ENCODE measurements around the gene FAM163B.

The FAM163B gene

GRCh38 chr9:133615186-133615585, 6.0 kb upstream of the FAM163B start:
- H3K27ac ChIP-seq: no peak overlapping the region
- POLR2A ChIA-PET (ENCODE audit: low non-redundant PET): no interaction called here
- CTCF ChIA-PET: interaction anchor here (1.0 kb wide), 2 partner anchors 56 to 111 kb away, joined by 3 read pairs; no protein-coding TSS in a partner anchor
- TF ChIP-seq CTCF (conservative IDR thresholded peaks at IDR 0.05; ENCODE audit: low read depth): no peak
- DNase-seq (ENCODE audit: low spot score): no peak

- ChIA-PET CTCF (no interaction called here), POLR2A (ENCODE audit: low non-redundant PET) (no interaction called here)
- no peak for DNase-seq (ENCODE audit: low spot score)
- H3K27ac ChIP-seq: no peak overlapping the region
- TF ChIP-seq CTCF (conservative IDR thresholded peaks at IDR 0.05; ENCODE audit: low read depth): no peak
Measured at GRCh38 chr9:133614678-133615077, 5.5 kb upstream of the FAM163B start.

GRCh38 chr9:133614056-133614455, 4.9 kb upstream of the FAM163B start:
- CTCF ChIA-PET: interaction anchor here (0.7 kb wide), 2 partner anchors 20 kb away, joined by 3 to 5 read pairs; no protein-coding TSS in a partner anchor
- DNase-seq (ENCODE audit: low spot score): no peak
- H3K27ac ChIP-seq: no peak overlapping the region
- no peak for TF ChIP-seq CTCF (conservative IDR thresholded peaks at IDR 0.05; ENCODE audit: low read depth)
- POLR2A ChIA-PET (ENCODE audit: low non-redundant PET): no interaction called here

- CTCF ChIA-PET: interaction anchor here (0.7 kb wide), 1 partner anchor 20 kb away, joined by 3 read pairs; no protein-coding TSS in a partner anchor
- DNase-seq (ENCODE audit: low spot score): no peak
- H3K27ac ChIP-seq: no peak overlapping the region
- TF ChIP-seq CTCF (conservative IDR thresholded peaks at IDR 0.05; ENCODE audit: low read depth): no peak
- POLR2A ChIA-PET (ENCODE audit: low non-redundant PET): no interaction called here
Measured at GRCh38 chr9:133613432-133613831, 4.2 kb upstream of the FAM163B start.

- no peak overlapping the region for H3K27ac ChIP-seq
- CTCF ChIA-PET: no interaction called here
- no peak for DNase-seq (ENCODE audit: low spot score)
- POLR2A ChIA-PET (ENCODE audit: low non-redundant PET): no interaction called here
- no peak for TF ChIP-seq CTCF (conservative IDR thresholded peaks at IDR 0.05; ENCODE audit: low read depth)
Measured at GRCh38 chr9:133612816-133613215, 3.6 kb upstream of the FAM163B start.

- CTCF ChIA-PET: no interaction called here
- POLR2A ChIA-PET (ENCODE audit: low non-redundant PET): no interaction called here
- DNase-seq (ENCODE audit: low spot score): no peak
- H3K27ac ChIP-seq: no peak overlapping the region
- TF ChIP-seq CTCF (conservative IDR thresholded peaks at IDR 0.05; ENCODE audit: low read depth): no peak
Measured at GRCh38 chr9:133612051-133612450, 2.9 kb upstream of the FAM163B start.

- no peak for DNase-seq (ENCODE audit: low spot score)
- ChIA-PET POLR2A (ENCODE audit: low non-redundant PET) (no interaction called here), CTCF (no interaction called here)
- H3K27ac ChIP-seq: no peak overlapping the region
- TF ChIP-seq CTCF (conservative IDR thresholded peaks at IDR 0.05; ENCODE audit: low read depth): no peak
Measured at GRCh38 chr9:133610845-133611244, 1.7 kb upstream of the FAM163B start.

Data from RWPE1 (cell line).